Urinary bladder (tissue), 4 donors: ENCODE results near the gene HAAO. TPM values are rescaled to one million over a fixed set of nuclear protein-coding genes. Genes with fewer than 3 reads are reported as not detected.
"Not testable (repeated sequence)": the region's sequence is repeated elsewhere in the genome, so short reads cannot be mapped to it uniquely, and the experiment has no call there.

ENCODE experiments used
- DNase-seq: peaks from one replicate; pipeline ENCODE4 v3.0.0-alpha.2; 2015; ENCODE audit errors: extremely low spot score
- H3K27ac ChIP-seq: one replicate; pipeline ENCODE4 v1.5.1; 2013; ENCODE audit warnings: low read depth, mild to moderate bottlenecking, moderate library complexity
- H3K36me3 ChIP-seq: one replicate; pipeline ENCODE4 v1.6.1; 2013; ENCODE audit warnings: mild to moderate bottlenecking, moderate library complexity; ENCODE audit not compliant: insufficient read depth
- H3K4me1 ChIP-seq: one replicate; pipeline ENCODE4 v1.6.1; 2013; ENCODE audit warnings: mild to moderate bottlenecking, moderate library complexity; ENCODE audit not compliant: insufficient read depth
- H3K4me3 ChIP-seq: one replicate; pipeline ENCODE4 v1.5.1; 2013; ENCODE audit warnings: low read depth, low read length
- WGBS: extraction: QIAGEN DNeasy Blood & Tissue Kit; methylation state at CpG from one replicate; pipeline ENCODE4 v1.1.7; 2013; 5-methylcytosine and 5-hydroxymethylcytosine counted together
- polyA plus RNA-seq: library from polyadenylated mRNA; stranded (reverse); fragments of 200-250 nt; gene quantifications from one replicate; pipeline ENCODE4 v1.2.3, GENCODE V29; 2013
- total RNA-seq: library from RNA; depleted of rRNA; stranded (reverse); fragments of >200 nt; gene quantifications from one replicate; pipeline ENCODE4 v1.2.3, GENCODE V29; 2014
- donor health status: healthy with polysubstance abuse.
- donor health status: healthy.

Gene HAAO
- total and polyA plus RNA-seq, 2 donors: 10.6 to 31.5 TPM

DNA sequence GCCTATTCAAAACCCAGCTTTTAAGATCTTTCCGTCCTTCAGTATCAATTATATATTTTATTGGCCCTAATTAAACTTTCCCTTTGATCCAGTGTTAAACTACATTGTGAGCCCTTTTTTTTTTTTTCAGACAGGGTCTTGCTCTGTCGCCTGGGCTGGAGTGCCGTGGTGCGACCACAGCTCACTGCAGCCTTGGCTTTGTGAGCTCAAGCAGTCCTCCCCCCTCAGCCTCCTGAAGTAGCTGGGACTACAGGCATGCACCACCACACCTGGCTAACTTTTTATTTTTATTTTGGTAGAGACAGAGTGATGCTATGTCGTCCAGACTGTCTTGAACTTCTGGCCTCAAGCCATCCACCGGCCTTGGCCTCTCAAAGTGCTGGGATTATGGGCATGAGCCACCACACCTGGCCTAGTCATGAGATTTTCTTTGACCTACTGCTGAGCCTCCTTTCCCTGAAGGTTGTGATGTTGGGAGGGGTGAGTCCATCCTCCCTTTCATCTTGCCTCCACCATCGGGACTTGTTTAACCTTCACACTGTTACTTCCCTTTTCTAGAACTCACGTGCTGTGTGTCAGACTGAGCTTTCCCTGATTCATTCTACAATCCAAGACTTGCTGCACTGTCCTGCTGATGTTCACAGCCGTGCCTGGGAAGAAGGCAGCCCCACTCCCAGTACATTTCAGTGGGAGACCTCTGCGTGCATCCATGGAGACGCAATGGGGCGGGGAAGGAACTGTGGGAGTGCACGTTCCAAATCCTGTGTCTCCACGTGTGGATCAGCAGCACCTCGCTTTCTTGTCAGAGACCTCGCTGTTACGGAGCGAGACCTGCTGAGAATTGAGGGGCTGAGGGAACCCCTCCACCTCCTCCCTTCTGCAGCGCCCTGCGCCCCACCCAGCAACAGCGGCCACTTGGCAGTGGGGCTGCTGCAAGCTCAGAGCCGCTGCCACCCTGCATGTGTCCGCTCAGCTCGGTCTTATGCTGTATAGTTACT, 39.3 kb downstream of the HAAO start:
- DNase-seq: no peak
- Histone ChIP-seq H3K36me3 (no peaks in the 10 kb centered on the region), H3K27ac (no peak overlapping the region), H3K4me3 (no peak overlapping the region), H3K4me1 (no peaks in the 10 kb centered on the region)
- WGBS: 83% methylated on average over 24 of the region's 24 CpGs

DNA sequence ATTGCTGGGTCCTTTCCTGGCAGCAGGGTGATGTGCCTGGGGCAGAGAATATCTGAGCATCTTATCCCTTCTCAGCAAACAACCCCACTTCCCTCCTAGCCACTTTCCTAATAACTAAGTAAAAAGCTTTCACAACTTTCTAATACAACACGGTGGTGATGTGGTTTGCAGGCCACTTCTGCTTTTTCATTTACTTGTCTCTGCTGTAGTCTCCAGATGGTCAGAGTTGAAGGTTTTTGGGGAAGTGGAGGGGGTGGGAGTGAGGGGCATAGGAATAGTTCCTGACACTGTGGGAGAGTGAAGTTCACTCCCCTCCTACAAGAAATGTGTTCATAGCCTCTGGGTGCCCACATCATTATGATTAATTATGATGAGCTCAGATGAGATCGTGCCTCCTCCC, 40.1 kb downstream of the HAAO start:
- no peak overlapping the region for H3K4me3 ChIP-seq
- no peak for DNase-seq
- no peak overlapping the region for H3K27ac ChIP-seq
- H3K36me3 ChIP-seq: no peaks in the 10 kb centered on the region
- no peaks in the 10 kb centered on the region for H3K4me1 ChIP-seq
- WGBS: 82% methylated on average over 2 of the region's 2 CpGs

DNA sequence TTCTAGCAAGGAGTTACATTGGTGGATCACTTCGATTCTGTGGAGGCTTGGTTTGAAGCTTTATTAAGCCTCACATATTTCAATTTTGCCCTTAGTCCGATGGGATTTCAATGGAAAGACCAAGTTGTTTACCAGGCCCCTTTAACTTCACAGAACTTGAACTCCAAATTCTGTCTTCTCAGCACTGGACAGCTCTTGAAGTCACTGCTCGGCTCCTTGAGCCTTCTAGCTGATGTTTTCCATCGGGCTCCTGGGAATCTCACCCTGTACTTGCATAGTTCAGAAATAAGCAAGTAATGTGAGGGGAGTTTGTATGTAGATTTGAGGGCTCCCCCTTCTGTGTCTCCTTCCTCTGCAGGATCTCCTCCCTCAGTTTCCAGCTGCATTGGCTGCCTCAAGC, 43.5 kb downstream of the HAAO start:
- no peak for DNase-seq
- 97% methylated on average over 4 of the region's 4 CpGs for whole genome bisulfite sequencing
- Histone ChIP-seq H3K27ac (no peak overlapping the region), H3K4me3 (no peak overlapping the region), H3K4me1 (no peaks in the 10 kb centered on the region), H3K36me3 (no peaks in the 10 kb centered on the region)

- 98% methylated on average over 3 of the region's 3 CpGs for WGBS
- no peak for DNase-seq
- Histone ChIP-seq H3K27ac (no peak overlapping the region), H3K4me1 (no peaks in the 10 kb centered on the region), H3K4me3 (no peak overlapping the region), H3K36me3 (no peaks in the 10 kb centered on the region)
Observed at GRCh38 chr2:42747422-42747821, 45.0 kb downstream of the HAAO start.

DNA sequence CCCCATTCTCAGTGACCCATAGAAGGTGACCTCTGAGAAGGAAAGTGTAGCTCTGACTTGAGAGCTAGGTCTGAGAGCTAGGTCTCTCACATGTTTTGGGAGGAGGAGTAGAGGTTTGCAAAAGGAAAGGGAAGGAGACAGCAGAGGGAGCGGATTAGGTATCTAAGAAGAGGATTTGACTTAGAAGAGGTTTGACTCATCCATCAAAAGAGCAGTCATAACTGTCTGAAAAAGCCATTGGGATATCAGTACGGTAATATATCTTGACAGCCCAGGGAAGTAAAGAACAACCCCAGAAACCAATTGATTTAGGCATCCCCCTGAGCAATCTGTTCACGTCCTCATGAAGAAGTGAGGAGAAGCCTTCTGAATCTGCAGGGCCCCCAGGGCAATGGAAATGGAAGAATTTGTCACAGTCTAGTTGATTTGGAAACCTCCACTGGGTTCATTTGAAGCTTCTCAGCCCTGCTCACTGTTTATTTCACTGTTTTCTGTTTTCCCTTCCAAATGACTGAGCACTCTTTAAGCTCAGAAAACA, 47.8 kb downstream of the HAAO start:
- no peak overlapping the region for H3K27ac ChIP-seq
- 97% methylated on average over 3 of the region's 3 CpGs for WGBS
- no peak for DNase-seq

DNA sequence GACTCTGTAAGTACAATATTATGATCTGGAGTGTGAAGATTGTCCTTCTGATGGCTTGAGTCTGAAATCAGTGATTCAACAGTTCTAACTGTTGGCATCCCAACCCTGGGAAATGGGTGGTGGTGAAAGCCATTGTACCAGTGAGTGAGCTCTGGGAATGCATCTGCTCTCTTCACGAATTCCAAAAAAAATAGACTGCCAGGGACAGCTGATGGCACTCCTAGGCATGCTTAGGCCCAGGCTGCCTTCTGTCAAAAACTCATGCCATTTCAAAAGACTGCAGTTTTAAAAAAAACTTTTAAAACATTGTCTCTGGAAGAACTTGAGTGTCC, 48.8 kb downstream of the HAAO start:
- DNase-seq: no peak
- no peaks in the 10 kb centered on the region for H3K4me1 ChIP-seq
- H3K36me3 ChIP-seq: no peaks in the 10 kb centered on the region
- no peak overlapping the region for H3K27ac ChIP-seq
- H3K4me3 ChIP-seq: no peak overlapping the region
- 88% methylated on average over 1 of the region's 1 CpG for WGBS

More for the DNA sequence above, 47.8 kb downstream of the HAAO start:
- Histone ChIP-seq H3K4me3 (no peak overlapping the region), H3K4me1 (no peaks in the 10 kb centered on the region), H3K36me3 (no peaks in the 10 kb centered on the region)

GRCh38 chr2:42742740-42743658, 49.4 kb downstream of the HAAO start:
- no peak for DNase-seq
- Histone ChIP-seq H3K27ac (no peak overlapping the region), H3K36me3 (no peaks in the 10 kb centered on the region), H3K4me1 (no peaks in the 10 kb centered on the region), H3K4me3 (no peak overlapping the region)
- WGBS: 77% methylated on average over 2 of the region's 2 CpGs

GRCh38 chr2:42741140-42741539, 51.2 kb downstream of the HAAO start:
- H3K36me3 ChIP-seq: no peaks in the 10 kb centered on the region
- H3K27ac ChIP-seq: no peak overlapping the region
- no peaks in the 10 kb centered on the region for H3K4me1 ChIP-seq
- no peak for DNase-seq
- WGBS: 88% methylated on average over 3 of the region's 3 CpGs
- no peak overlapping the region for H3K4me3 ChIP-seq

DNA sequence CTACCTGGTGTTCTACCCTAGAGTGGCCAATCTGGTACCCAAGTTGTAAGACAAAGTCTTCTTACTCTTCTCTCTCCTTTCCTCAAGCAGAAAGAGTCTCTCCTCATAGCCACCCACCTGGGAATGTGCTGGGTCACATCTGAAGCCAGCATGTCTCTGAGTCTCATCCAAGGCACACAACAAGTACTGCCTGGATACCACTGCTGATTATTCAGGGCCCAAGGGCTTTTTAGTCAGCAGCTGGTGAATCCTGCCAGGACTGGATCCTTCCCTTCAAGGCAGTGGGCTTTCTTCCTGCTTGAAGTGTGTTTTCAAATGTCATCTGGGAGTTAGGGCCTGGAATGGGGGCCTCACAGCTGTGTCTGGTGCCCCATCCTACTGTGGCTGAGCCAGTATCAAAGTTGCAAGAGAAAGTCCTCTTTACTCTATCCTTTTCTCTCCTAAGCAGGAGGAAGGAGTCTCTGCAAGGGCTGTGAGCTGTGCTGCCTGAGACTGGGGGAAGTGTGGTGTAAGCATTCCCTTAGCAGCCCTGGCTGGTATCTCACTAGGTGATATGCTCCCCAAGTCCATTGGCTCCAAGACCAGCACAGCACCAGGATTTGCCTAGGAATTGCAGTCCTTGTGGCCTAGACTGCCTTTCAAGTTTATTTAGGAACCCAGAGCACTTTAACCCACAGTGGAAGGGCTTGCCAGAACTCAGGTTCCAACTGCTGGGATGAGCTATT, 55.6 kb downstream of the HAAO start:
- H3K4me1 ChIP-seq: no peaks in the 10 kb centered on the region
- DNase-seq: no peak
- no peak overlapping the region for H3K27ac ChIP-seq
- H3K36me3 ChIP-seq: no peaks in the 10 kb centered on the region
- H3K4me3 ChIP-seq: no peak overlapping the region

GRCh38 chr2:42733852-42734251, 58.5 kb downstream of the HAAO start:
- DNase-seq: no peak
- no peaks in the 10 kb centered on the region for H3K36me3 ChIP-seq
- H3K4me3 ChIP-seq: no peak overlapping the region
- no peaks in the 10 kb centered on the region for H3K4me1 ChIP-seq
- WGBS: 62% methylated on average over 1 of the region's 1 CpG
- H3K27ac ChIP-seq: no peak overlapping the region

DNA sequence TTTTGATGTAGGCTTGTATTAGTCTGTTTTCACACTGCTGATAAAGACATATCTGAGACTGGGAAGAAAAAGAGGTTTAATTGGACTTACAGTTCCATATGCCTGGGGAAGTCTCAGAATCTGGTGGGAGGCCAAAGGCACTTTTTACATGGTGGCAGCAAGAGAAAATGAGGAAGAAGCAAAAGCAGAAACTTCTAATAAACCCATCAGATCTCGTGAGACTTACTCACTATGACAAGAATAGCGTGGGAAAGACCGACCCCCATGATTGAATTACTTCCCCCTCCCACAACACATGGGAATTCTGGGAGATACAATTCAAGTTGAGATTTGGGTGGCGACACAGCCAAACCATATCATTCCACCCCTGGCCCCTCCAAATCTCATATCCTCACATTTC, 61.1 kb downstream of the HAAO start:
- not testable (repeated sequence) for H3K4me1 ChIP-seq, H3K27ac ChIP-seq, H3K4me3 ChIP-seq, DNase-seq, H3K36me3 ChIP-seq
- WGBS: 94% methylated on average over 4 of the region's 4 CpGs

- no peak for DNase-seq
Observed at GRCh38 chr2:42726680-42727079, 65.7 kb downstream of the HAAO start.

GRCh38 chr2:42725657-42726056, 66.7 kb downstream of the HAAO start:
- 79% methylated on average over 4 of the region's 4 CpGs for WGBS
- no peak overlapping the region for H3K4me3 ChIP-seq

More at GRCh38 chr2:42726680-42727079, 65.7 kb downstream of the HAAO start:
- H3K4me3 ChIP-seq: no peak overlapping the region
- no peaks in the 10 kb centered on the region for H3K36me3 ChIP-seq
- no peak overlapping the region for H3K27ac ChIP-seq
- no peaks in the 10 kb centered on the region for H3K4me1 ChIP-seq
- WGBS: 98% methylated on average over 2 of the region's 2 CpGs

More at GRCh38 chr2:42725657-42726056, 66.7 kb downstream of the HAAO start:
- Histone ChIP-seq H3K36me3 (no peaks in the 10 kb centered on the region), H3K27ac (no peak overlapping the region), H3K4me1 (no peaks in the 10 kb centered on the region)
- DNase-seq: no peak
